Measurements from ENCODE around the gene ENKUR.

The ENKUR gene

GRCh38 chr10:24998044-24998443 is 17.9 kb downstream of the ENKUR start:
- no peaks in the 10 kb centered on the region for H3K36me3 Mint-ChIP-seq (ENCODE audit: low read depth)
- peaks cover 20% of the 10 kb centered on the region for H3K9me3 Mint-ChIP-seq
- DNase-seq (no peak), ATAC-seq (no peak)
- no peak overlapping the region for H3K27ac Mint-ChIP-seq
- H3K4me1 Mint-ChIP-seq = no peaks in the 10 kb centered on the region
- H3K27me3 Mint-ChIP-seq = peaks cover 2% of the 10 kb centered on the region
- no peak overlapping the region for H3K4me3 Mint-ChIP-seq

DNA sequence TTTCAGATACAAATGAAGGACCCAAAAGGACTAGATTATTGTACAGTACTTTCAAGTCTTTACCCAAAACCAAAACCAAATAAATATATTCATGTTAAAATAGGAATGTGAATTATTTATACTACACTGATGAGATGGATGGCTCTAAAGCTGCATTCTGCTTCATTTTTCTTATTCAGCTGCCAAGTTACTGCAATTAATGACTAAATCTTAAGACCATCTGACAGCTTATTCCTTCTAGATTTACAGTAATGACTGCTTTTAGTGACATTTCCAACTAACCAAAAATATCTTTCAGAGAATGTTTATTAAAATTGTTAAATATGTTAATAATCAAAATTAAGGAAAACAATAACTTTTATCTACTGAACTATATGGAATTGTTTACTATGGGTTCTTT is 20.9 kb downstream of the ENKUR start:
- H3K27ac Mint-ChIP-seq = no peak overlapping the region
- no peaks in the 10 kb centered on the region for H3K4me1 Mint-ChIP-seq
- H3K27me3 Mint-ChIP-seq = peaks cover 2% of the 10 kb centered on the region
- DNase-seq (no peak), ATAC-seq (no peak)
- H3K9me3 Mint-ChIP-seq = peaks cover 5% of the 10 kb centered on the region
- no peaks in the 10 kb centered on the region for H3K36me3 Mint-ChIP-seq (ENCODE audit: low read depth)
- H3K4me3 Mint-ChIP-seq = no peak overlapping the region

GRCh38 chr10:24993237-24993958 is 22.6 kb downstream of the ENKUR start:
- Mint-ChIP-seq H3K4me3 (no peak overlapping the region), H3K27me3 (no peaks in the 10 kb centered on the region)

GRCh38 chr10:24992512-24993133 is 23.3 kb downstream of the ENKUR start:
- no peaks in the 10 kb centered on the region for H3K36me3 Mint-ChIP-seq (ENCODE audit: low read depth)
- H3K9me3 Mint-ChIP-seq = no peaks in the 10 kb centered on the region
- no peaks in the 10 kb centered on the region for H3K27me3 Mint-ChIP-seq
- no peak overlapping the region for H3K4me3 Mint-ChIP-seq
- no peaks in the 10 kb centered on the region for H3K4me1 Mint-ChIP-seq
- H3K27ac Mint-ChIP-seq = no peak overlapping the region
- no peak for ATAC-seq
- no peak for DNase-seq

More at GRCh38 chr10:24993237-24993958, 22.6 kb downstream of the ENKUR start:
- Mint-ChIP-seq H3K36me3 (ENCODE audit: low read depth) (no peaks in the 10 kb centered on the region), H3K4me1 (no peaks in the 10 kb centered on the region), H3K27ac (no peak overlapping the region), H3K9me3 (no peaks in the 10 kb centered on the region)
- DNase-seq (no peak), ATAC-seq (no peak)

GRCh38 chr10:24991298-24991697 is 24.7 kb downstream of the ENKUR start:
- no peaks in the 10 kb centered on the region for H3K4me1 Mint-ChIP-seq
- H3K4me3 Mint-ChIP-seq = no peak overlapping the region
- H3K27ac Mint-ChIP-seq = no peak overlapping the region
- DNase-seq = no peak
- no peaks in the 10 kb centered on the region for H3K9me3 Mint-ChIP-seq
- H3K36me3 Mint-ChIP-seq (ENCODE audit: low read depth) = no peaks in the 10 kb centered on the region
- H3K27me3 Mint-ChIP-seq = no peaks in the 10 kb centered on the region
- ATAC-seq = no peak

- Mint-ChIP-seq H3K27ac (no peak overlapping the region), H3K36me3 (ENCODE audit: low read depth) (no peaks in the 10 kb centered on the region), H3K4me1 (no peaks in the 10 kb centered on the region), H3K9me3 (no peaks in the 10 kb centered on the region), H3K27me3 (no peaks in the 10 kb centered on the region), H3K4me3 (no peak overlapping the region)
- ATAC-seq = no peak
- no peak for DNase-seq
Measured at GRCh38 chr10:24989867-24990266, 26.1 kb downstream of the ENKUR start.

- no peak for DNase-seq
- H3K9me3 Mint-ChIP-seq = no peaks in the 10 kb centered on the region
- no peaks in the 10 kb centered on the region for H3K27me3 Mint-ChIP-seq
- no peaks in the 10 kb centered on the region for H3K36me3 Mint-ChIP-seq (ENCODE audit: low read depth)
- H3K4me1 Mint-ChIP-seq = no peaks in the 10 kb centered on the region
- ATAC-seq = no peak
- no peak overlapping the region for H3K27ac Mint-ChIP-seq
- no peak overlapping the region for H3K4me3 Mint-ChIP-seq
Measured at GRCh38 chr10:24988831-24989640, 26.9 kb downstream of the ENKUR start.

- DNase-seq (no peak), ATAC-seq (no peak)
- no peaks in the 10 kb centered on the region for H3K9me3 Mint-ChIP-seq
- H3K4me3 Mint-ChIP-seq = no peak overlapping the region
- peaks cover 13% of the 10 kb centered on the region for H3K4me1 Mint-ChIP-seq
- H3K27ac Mint-ChIP-seq = no peak overlapping the region
- no peaks in the 10 kb centered on the region for H3K27me3 Mint-ChIP-seq
- no peaks in the 10 kb centered on the region for H3K36me3 Mint-ChIP-seq (ENCODE audit: low read depth)
Measured at GRCh38 chr10:24984906-24985305, 31.1 kb downstream of the ENKUR start.

GRCh38 chr10:24983946-24984345 is 32.0 kb downstream of the ENKUR start:
- Mint-ChIP-seq H3K4me1 (peaks cover 13% of the 10 kb centered on the region), H3K27ac (no peak overlapping the region), H3K9me3 (no peaks in the 10 kb centered on the region), H3K36me3 (ENCODE audit: low read depth) (no peaks in the 10 kb centered on the region), H3K4me3 (no peak overlapping the region), H3K27me3 (no peaks in the 10 kb centered on the region)
- ATAC-seq = no peak
- DNase-seq = no peak

- ATAC-seq (no peak), DNase-seq (no peak)
- Mint-ChIP-seq H3K36me3 (ENCODE audit: low read depth) (no peaks in the 10 kb centered on the region), H3K4me3 (no peak overlapping the region), H3K27ac (no peak overlapping the region), H3K4me1 (peaks cover 13% of the 10 kb centered on the region), H3K9me3 (no peaks in the 10 kb centered on the region), H3K27me3 (no peaks in the 10 kb centered on the region)
Measured at GRCh38 chr10:24983130-24983529, 32.8 kb downstream of the ENKUR start.

DNA sequence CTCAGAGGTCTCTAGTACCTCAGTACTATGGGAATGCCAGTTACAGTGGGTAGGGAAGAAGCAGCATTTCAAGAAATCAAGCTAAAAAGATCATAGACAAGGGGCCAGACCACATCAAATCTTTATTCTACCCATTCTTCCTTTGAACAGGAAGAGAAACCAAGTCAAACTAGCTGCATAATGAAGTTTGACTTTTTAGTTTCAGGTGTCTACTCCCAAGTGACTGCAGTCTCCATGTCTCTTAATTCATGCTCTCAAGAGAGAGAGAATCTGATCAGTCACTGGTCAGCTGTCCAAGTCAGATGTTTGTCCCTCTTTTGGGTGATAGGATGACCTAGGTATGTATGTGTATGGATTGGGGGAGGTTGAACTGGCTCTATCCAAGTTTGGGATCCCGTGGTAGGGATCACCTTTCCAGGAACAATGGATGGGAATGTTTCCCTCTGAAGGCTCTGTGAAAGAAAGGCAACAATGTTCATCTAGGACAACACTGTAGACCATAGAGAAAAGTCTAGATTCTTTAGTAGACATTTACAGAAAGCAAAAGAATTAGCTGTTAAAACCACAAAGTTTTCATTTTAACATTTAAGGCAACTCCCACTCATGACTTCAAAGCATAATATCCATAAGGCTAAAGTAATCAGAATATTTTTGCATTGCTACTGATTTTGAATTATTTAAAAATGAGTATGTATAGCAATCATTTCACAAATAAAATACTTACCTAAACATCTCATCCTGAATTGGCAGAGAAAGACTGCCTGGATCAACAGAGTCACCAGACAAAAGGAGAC is 33.4 kb downstream of the ENKUR start:
- no peaks in the 10 kb centered on the region for H3K27me3 Mint-ChIP-seq
- DNase-seq (no peak), ATAC-seq (no peak)
- H3K4me1 Mint-ChIP-seq = peaks cover 13% of the 10 kb centered on the region
- no peak overlapping the region for H3K4me3 Mint-ChIP-seq
- no peaks in the 10 kb centered on the region for H3K9me3 Mint-ChIP-seq
- no peak overlapping the region for H3K27ac Mint-ChIP-seq
- H3K36me3 Mint-ChIP-seq (ENCODE audit: low read depth) = no peaks in the 10 kb centered on the region

- Mint-ChIP-seq H3K27me3 (no peaks in the 10 kb centered on the region), H3K27ac (no peak overlapping the region), H3K4me3 (no peak overlapping the region), H3K36me3 (ENCODE audit: low read depth) (no peaks in the 10 kb centered on the region), H3K4me1 (peaks cover 13% of the 10 kb centered on the region), H3K9me3 (no peaks in the 10 kb centered on the region)
- no peak for ATAC-seq
- DNase-seq = no peak
Measured at GRCh38 chr10:24981161-24981710, 34.7 kb downstream of the ENKUR start.

- Mint-ChIP-seq H3K9me3 (no peaks in the 10 kb centered on the region), H3K4me3 (no peak overlapping the region), H3K36me3 (ENCODE audit: low read depth) (no peaks in the 10 kb centered on the region), H3K27me3 (no peaks in the 10 kb centered on the region), H3K4me1 (peaks cover 13% of the 10 kb centered on the region), H3K27ac (no peak overlapping the region)
- DNase-seq = no peak
- no peak for ATAC-seq
Measured at GRCh38 chr10:24979685-24980084, 36.3 kb downstream of the ENKUR start.

GRCh38 chr10:24974976-24975375 is 41.0 kb downstream of the ENKUR start:
- Mint-ChIP-seq H3K27ac (no peak overlapping the region), H3K36me3 (ENCODE audit: low read depth) (no peaks in the 10 kb centered on the region), H3K27me3 (no peaks in the 10 kb centered on the region), H3K4me1 (no peaks in the 10 kb centered on the region), H3K9me3 (no peaks in the 10 kb centered on the region), H3K4me3 (no peak overlapping the region)
- ATAC-seq (no peak), DNase-seq (no peak)

Data from activated naive CD8-positive, alpha-beta T cell treated with anti-CD3 and anti-CD28 coated beads, Interleukin-2, amount 50 U/mL, for 24 hours (primary cell).